Stomach (tissue), 9 donors: ENCODE results near the gene ANGPTL1. TPM values are rescaled to one million over a fixed set of nuclear protein-coding genes. Genes with fewer than 3 reads are reported as not detected.
A peak's percentile ranks its signal among the peaks of the same experiment; 100 is the strongest.

Source experiments
- DNase-seq, 2 donors: peaks; one replicate each; pipeline versions ENCODE4 v3.0.0 to v3.0.0-alpha.2; 2013 to 2019
- H3K27ac ChIP-seq, 5 donors: fragments of 200-600 bp in 4 of 5; sonication (generic) in 4 of 5; one replicate each; pipeline ENCODE4 v1.5.1; 2013 to 2019; ENCODE audit warnings: mild to moderate bottlenecking in 1 of 5, moderate library complexity in 1 of 5
- H3K27me3 ChIP-seq, 3 donors: fragments of 200-600 bp; sonication (generic); one replicate each; pipeline ENCODE4 v1.5.1; 2017 to 2019; ENCODE audit warnings: mixed run types in 1 of 3
- H3K36me3 ChIP-seq, 4 donors: fragments of 200-600 bp; sonication (generic); 1 replicate in 3 of 4; 2 replicates in 1 of 4; pipeline ENCODE4 v1.5.1; 2016 to 2019
- H3K4me1 ChIP-seq, 4 donors: fragments of 200-600 bp; sonication (generic); one replicate each; pipeline ENCODE4 v1.5.1; 2016 to 2019
- H3K4me3 ChIP-seq, 4 donors: fragments of 200-600 bp; sonication (generic) in 3 of 4; one replicate each; pipeline ENCODE4 v1.5.1; 2016 to 2019; ENCODE audit warnings: mild to moderate bottlenecking in 1 of 4
- H3K9me3 ChIP-seq, 4 donors: fragments of 200-600 bp; sonication (generic); one replicate each; pipeline ENCODE4 v1.5.1; 2016 to 2019
- CTCF ChIP-seq, 7 experiments: fragments of 450-650 bp in 4 of 7; fragments of 200-600 bp in 3 of 7; sonication (generic) in 3 of 7; IDR thresholded peaks; one replicate each; pipeline ENCODE4 v1.5.1; 2016 to 2019; ENCODE audit warnings: antibody characterized with exemption in 7 of 7, control low read depth in 2 of 7, mild to moderate bottlenecking in 1 of 7
- EP300 ChIP-seq: sonication (generic); formaldehyde crosslinking; IDR thresholded peaks from one replicate; pipeline ENCODE4 v1.6.1; 2017; ENCODE audit warnings: antibody characterized with exemption
- POLR2A ChIP-seq, 4 donors: fragments of 450-650 bp; IDR thresholded peaks; one replicate each; pipeline ENCODE4 v1.6.1; 2016; ENCODE audit warnings: antibody characterized with exemption in 4 of 4, control low read depth in 2 of 4, mild to moderate bottlenecking in 1 of 4, moderate library complexity in 1 of 4
- POLR2AphosphoS5 ChIP-seq, 3 donors: sonication (generic); formaldehyde crosslinking; IDR thresholded peaks; one replicate each; pipeline ENCODE4 v1.6.1; 2016; ENCODE audit warnings: antibody characterized with exemption in 3 of 3
- WGBS, 5 donors: extraction: QIAGEN DNeasy Blood & Tissue Kit in 3 of 5; methylation state at CpG; one replicate each; pipeline versions ENCODE4 v1.1.5 to v1.1.7; 2013 to 2018; 5-methylcytosine and 5-hydroxymethylcytosine counted together
- intact Hi-C: fragments of 100-400 bp; cut with DNase I; formaldehyde crosslinking; loops from one replicate; pipeline ENCODE4 v1.15.1; 2023; ENCODE audit warnings: low total_unique reads
- polyA plus RNA-seq, 3 donors: library from polyadenylated mRNA; stranded (reverse); fragments of 200-250 nt; gene quantifications; one replicate each; pipeline ENCODE4 v1.2.3, GENCODE V29; 2013
- total RNA-seq, 5 donors: library from RNA; depleted of rRNA; stranded (reverse); fragments of >200 nt; gene quantifications; one replicate each; pipeline versions ENCODE4 v1.1.0 to v1.2.3, GENCODE V29; 2014 to 2016
- donor health status: healthy with polysubstance abuse.
- donor health status: Bipolar disorder and iron deficiency.
- donor health status: healthy.

ANGPTL1 gene
- total and polyA plus RNA-seq, 8 donors, result 1.7 to 121 (median 16.1) TPM

- no peaks in the 10 kb centered on the region for H3K27me3 ChIP-seq
- intact Hi-C loops, result no loop called here
Measured at GRCh38 chr1:178846306-178846705, 24.6 kb downstream of the ANGPTL1 start.

GRCh38 chr1:178844436-178844835 is 26.4 kb downstream of the ANGPTL1 start:
- Histone ChIP-seq H3K27me3 (no peaks in the 10 kb centered on the region), H3K9me3 (no peaks in the 10 kb centered on the region), H3K4me1 (peaks cover 0 to 6% (median 0%) of the 10 kb centered on the region in 4 donors), H3K4me3 (no peak overlapping the region), H3K36me3 (no peaks in the 10 kb centered on the region), H3K27ac (no peak overlapping the region)
- DNase-seq, result peak in 1 of 2 donors; percentile 14
- TF ChIP-seq CTCF (IDR thresholded peaks at IDR 0.05) (no peak), POLR2AphosphoS5 (IDR thresholded peaks at IDR 0.05) (no peak), POLR2A (IDR thresholded peaks at IDR 0.05) (no peak), EP300 (no peak)
- WGBS, 5 donors, result 75 to 92% (median 91%) methylated on average over 3 of the region's 3 CpGs
- intact Hi-C loops, result no loop called here

More at GRCh38 chr1:178846306-178846705, 24.6 kb downstream of the ANGPTL1 start:
- TF ChIP-seq EP300 (no peak), POLR2AphosphoS5 (IDR thresholded peaks at IDR 0.05) (no peak), POLR2A (IDR thresholded peaks at IDR 0.05) (no peak), CTCF (IDR thresholded peaks at IDR 0.05) (no peak)
- DNase-seq, result peak in 1 of 2 donors; percentile 30
- H3K4me1 ChIP-seq, result peaks cover 0 to 6% (median 0%) of the 10 kb centered on the region in 4 donors
- H3K27ac ChIP-seq, result no peak overlapping the region
- H3K4me3 ChIP-seq, result no peak overlapping the region
- no peaks in the 10 kb centered on the region for H3K9me3 ChIP-seq
- peaks cover 0 to 5% (median 0%) of the 10 kb centered on the region in 4 donors for H3K36me3 ChIP-seq

GRCh38 chr1:178825167-178825566 is 45.7 kb downstream of the ANGPTL1 start:
- Histone ChIP-seq H3K4me1 (peaks cover 0 to 3% (median 0%) of the 10 kb centered on the region in 4 donors), H3K9me3 (no peaks in the 10 kb centered on the region), H3K27me3 (no peaks in the 10 kb centered on the region), H3K4me3 (no peak overlapping the region), H3K27ac (no peak overlapping the region), H3K36me3 (peaks cover 0 to 3% (median 0%) of the 10 kb centered on the region in 4 donors)
- 82 to 93% (median 92%) methylated on average over 2 of the region's 2 CpGs for WGBS, 5 donors
- TF ChIP-seq POLR2A (IDR thresholded peaks at IDR 0.05) (no peak), CTCF (IDR thresholded peaks at IDR 0.05) (no peak), POLR2AphosphoS5 (IDR thresholded peaks at IDR 0.05) (no peak), EP300 (no peak)
- intact Hi-C loops, result no loop called here
- no peak for DNase-seq

- no peak for TF ChIP-seq POLR2AphosphoS5 (IDR thresholded peaks at IDR 0.05)
- no peak for TF ChIP-seq CTCF (IDR thresholded peaks at IDR 0.05)
- TF ChIP-seq POLR2A (IDR thresholded peaks at IDR 0.05), result no peak
- TF ChIP-seq EP300, result no peak
- no peak for DNase-seq
- intact Hi-C loops, result no loop called here
- 78 to 98% (median 86%) methylated on average over 1 of the region's 1 CpG for WGBS, 5 donors
- H3K4me1 ChIP-seq, result peaks cover 0 to 3% (median 0%) of the 10 kb centered on the region in 4 donors
- no peaks in the 10 kb centered on the region for H3K9me3 ChIP-seq
- no peaks in the 10 kb centered on the region for H3K27me3 ChIP-seq
- H3K36me3 ChIP-seq, result peaks cover 0 to 3% (median 0%) of the 10 kb centered on the region in 4 donors
- H3K27ac ChIP-seq, result no peak overlapping the region
- H3K4me3 ChIP-seq, result no peak overlapping the region
Measured at GRCh38 chr1:178821134-178821866, 49.6 kb downstream of the ANGPTL1 start.
